B cell (primary cell): ENCODE data around the gene AHRR.

Experiments used
- CTCF ChIP-seq: fragments of 200-600 bp; IDR thresholded peaks from one replicate; pipeline ENCODE4 v1.8.0; 2022; ENCODE audit warnings: antibody characterized with exemption, mild to moderate bottlenecking
- EZH2 ChIP-seq: IDR thresholded peaks from 2 replicates; pipeline ENCODE4 v1.6.1; 2012; ENCODE audit warnings: borderline replicate concordance, low read depth, mild to moderate bottlenecking, moderate library complexity, low read length; ENCODE audit not compliant: insufficient read depth, poor library complexity, severe bottlenecking

GRCh38 chr5:416636-416960, 95.1 kb downstream of the AHRR start:
- TF ChIP-seq CTCF (no peak), EZH2 (no peak)
